ENCODE data around the gene RPRD2.

The RPRD2 gene

GRCh38 chr1:150372580-150372979, 8.6 kb downstream of the RPRD2 start:
- POLR2A ChIA-PET (ENCODE audit: low non-redundant PET): no interaction called here
- TF ChIP-seq CTCF (conservative IDR thresholded peaks at IDR 0.05; ENCODE audit: low read depth): no peak
- no peak overlapping the region for H3K27ac ChIP-seq
- no peak for DNase-seq (ENCODE audit: low spot score)
- CTCF ChIA-PET: interaction anchor here (0.5 to 0.6 kb wide), 2 partner anchors 91 to 454 kb away, joined by 3 read pairs; no protein-coding TSS in a partner anchor

DNA sequence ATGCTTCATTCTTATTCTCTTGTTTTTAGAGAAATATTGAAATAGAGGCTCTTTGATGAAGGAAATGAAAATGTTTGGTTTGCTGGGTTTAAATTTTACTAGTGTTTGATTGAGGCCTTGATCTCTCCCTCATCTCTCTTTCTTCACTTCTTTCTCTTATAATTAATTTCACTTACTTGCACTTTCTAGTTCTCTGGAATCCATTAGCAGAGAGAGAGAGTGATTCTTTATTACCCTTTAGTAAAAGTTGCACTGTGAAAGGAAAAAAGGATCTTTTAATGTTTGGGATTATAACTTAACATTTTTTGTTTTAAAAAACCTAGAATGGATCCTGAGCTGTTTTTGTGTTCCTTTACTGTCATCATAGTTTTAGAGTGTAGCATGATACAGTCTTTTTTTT, 12.2 kb downstream of the RPRD2 start:
- H3K27ac ChIP-seq: no peak overlapping the region
- ChIA-PET POLR2A (ENCODE audit: low non-redundant PET) (no interaction called here), CTCF (interaction anchor here (0.6 kb wide), 1 partner anchor 507 kb away, joined by 3 read pairs; no protein-coding TSS in a partner anchor)
- no peak for TF ChIP-seq CTCF (conservative IDR thresholded peaks at IDR 0.05; ENCODE audit: low read depth)
- DNase-seq (ENCODE audit: low spot score): no peak

DNA sequence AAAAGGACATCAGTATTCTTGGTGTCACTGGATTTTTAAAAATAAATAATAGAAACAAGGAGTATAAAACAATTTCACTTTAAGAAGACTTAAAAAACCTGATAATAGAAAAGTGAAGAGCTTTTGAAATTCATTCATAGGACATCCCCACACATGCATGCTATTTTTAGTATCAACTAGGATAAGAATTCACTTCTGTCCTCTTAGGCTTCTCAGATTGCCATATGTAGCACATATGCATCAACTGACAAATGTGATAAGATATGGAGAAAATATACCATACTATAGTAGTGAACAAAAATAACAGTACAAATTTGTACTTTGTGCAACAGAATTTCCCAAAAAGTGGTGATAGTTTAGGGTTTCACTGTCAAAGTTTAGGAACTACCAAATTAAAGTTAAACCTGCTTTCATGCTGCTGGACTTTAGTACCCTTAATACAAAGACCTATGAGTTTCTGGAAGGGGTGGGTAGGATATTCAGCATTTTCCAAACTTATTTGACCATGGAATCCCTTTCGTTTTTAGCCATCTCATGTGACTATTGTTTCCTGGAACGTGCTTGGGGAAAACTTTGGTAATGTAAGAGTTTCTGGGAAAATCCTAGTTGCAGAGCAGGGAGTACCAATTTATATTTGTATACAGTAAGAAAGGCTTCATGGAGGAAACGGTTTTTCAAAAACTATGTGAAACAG, 19.8 kb downstream of the RPRD2 start:
- no peak for DNase-seq (ENCODE audit: low spot score)
- ChIA-PET POLR2A (ENCODE audit: low non-redundant PET) (no interaction called here), CTCF (interaction anchor here (0.6 kb wide), 1 partner anchor 791 kb away, joined by 7 read pairs; no protein-coding TSS in a partner anchor)
- no peak overlapping the region for H3K27ac ChIP-seq
- TF ChIP-seq CTCF (conservative IDR thresholded peaks at IDR 0.05; ENCODE audit: low read depth): no peak

- ChIA-PET POLR2A (ENCODE audit: low non-redundant PET) (no interaction called here), CTCF (interaction anchor here (0.5 kb wide), 1 partner anchor 17 kb away, joined by 5 read pairs; no protein-coding TSS in a partner anchor)
- DNase-seq (ENCODE audit: low spot score): no peak
- no peak overlapping the region for H3K27ac ChIP-seq
- no peak for TF ChIP-seq CTCF (conservative IDR thresholded peaks at IDR 0.05; ENCODE audit: low read depth)
Observed at GRCh38 chr1:150385537-150386445, 21.8 kb downstream of the RPRD2 start.

DNA sequence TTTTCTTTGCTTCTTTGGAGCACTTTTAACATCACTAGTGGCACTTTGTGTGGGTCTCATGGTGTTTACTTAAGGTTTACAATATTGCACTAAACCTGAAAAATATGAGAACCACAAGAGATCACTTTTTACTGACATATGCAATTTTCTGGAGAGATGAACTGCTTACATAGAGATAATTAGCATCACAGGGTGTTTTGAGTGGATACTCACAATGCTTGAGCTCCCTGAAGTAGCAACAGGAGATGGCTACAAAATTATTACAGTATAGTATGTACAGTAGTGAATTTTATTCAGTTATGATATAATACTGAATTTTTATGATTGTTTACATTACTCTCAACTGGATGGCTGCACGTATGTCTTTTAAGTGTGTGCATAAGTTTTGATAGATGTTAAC, 22.6 kb downstream of the RPRD2 start:
- no peak for TF ChIP-seq CTCF (conservative IDR thresholded peaks at IDR 0.05; ENCODE audit: low read depth)
- ChIA-PET CTCF (no interaction called here), POLR2A (ENCODE audit: low non-redundant PET) (no interaction called here)
- no peak overlapping the region for H3K27ac ChIP-seq
- DNase-seq (ENCODE audit: low spot score): no peak

GRCh38 chr1:150387200-150387599, 23.3 kb downstream of the RPRD2 start:
- ChIA-PET CTCF (interaction anchor here (0.5 kb wide), 1 partner anchor 513 kb away, joined by 6 read pairs; no protein-coding TSS in a partner anchor), POLR2A (ENCODE audit: low non-redundant PET) (no interaction called here)
- no peak for DNase-seq (ENCODE audit: low spot score)
- no peak for TF ChIP-seq CTCF (conservative IDR thresholded peaks at IDR 0.05; ENCODE audit: low read depth)
- no peak overlapping the region for H3K27ac ChIP-seq

All from RWPE1 (cell line).